Measurements from ENCODE around the gene DLG5. TPM values are rescaled to one million over a fixed set of nuclear protein-coding genes. Genes with fewer than 3 reads are reported as not detected.

The DLG5 gene
- total and polyA plus RNA-seq, 8 donors: 11.3 to 19.4 (median 13.5) TPM

- no peak for FAIRE-seq
- intact Hi-C loops (cut with DNase I): no loop called here
- WGBS, 2 donors: 92 to 94% methylated on average over 3 of the region's 3 CpGs
- no peak overlapping the region for H3K4me3 ChIP-seq
- no peak for DNase-seq
- H3K27ac ChIP-seq: no peak overlapping the region
- no peak for TF ChIP-seq CTCF (IDR thresholded peaks at IDR 0.05)
- no peaks in the 10 kb centered on the region for H3K9me3 ChIP-seq
- no peak for ATAC-seq
- H3K4me1 ChIP-seq: no peaks in the 10 kb centered on the region
- H3K27me3 ChIP-seq: no peaks in the 10 kb centered on the region
- H3K36me3 ChIP-seq: peaks cover 0 to 4% (median 0%) of the 10 kb centered on the region in 3 donors
These were observed 58.0 kb downstream of the DLG5 start for GRCh38 chr10:77868523-77868922.

- FAIRE-seq (no peak), ATAC-seq (no peak), DNase-seq (no peak)
- H3K4me1 ChIP-seq: no peaks in the 10 kb centered on the region
- H3K27ac ChIP-seq: no peak overlapping the region
- H3K36me3 ChIP-seq: peaks cover 0 to 4% (median 0%) of the 10 kb centered on the region in 3 donors
- H3K27me3 ChIP-seq: no peaks in the 10 kb centered on the region
- intact Hi-C loops (cut with DNase I): no loop called here
- WGBS, 2 donors: 73 to 75% methylated on average over 6 of the region's 6 CpGs
- TF ChIP-seq CTCF (IDR thresholded peaks at IDR 0.05): no peak
- no peak overlapping the region for H3K4me3 ChIP-seq
- no peaks in the 10 kb centered on the region for H3K9me3 ChIP-seq
These were observed 59.3 kb downstream of the DLG5 start for GRCh38 chr10:77867124-77867719.

GRCh38 chr10:77866598-77866997 is 60.0 kb downstream of the DLG5 start:
- TF ChIP-seq CTCF (IDR thresholded peaks at IDR 0.05): no peak
- no peaks in the 10 kb centered on the region for H3K27me3 ChIP-seq
- H3K4me1 ChIP-seq: no peaks in the 10 kb centered on the region
- intact Hi-C loops (cut with DNase I): no loop called here
- 89 to 90% methylated on average over 3 of the region's 3 CpGs for whole genome bisulfite sequencing, 2 donors
- ATAC-seq (no peak), DNase-seq (no peak), FAIRE-seq (no peak)
- H3K9me3 ChIP-seq: no peaks in the 10 kb centered on the region
- H3K36me3 ChIP-seq: peaks cover 0 to 4% (median 0%) of the 10 kb centered on the region in 3 donors
- no peak overlapping the region for H3K4me3 ChIP-seq
- H3K27ac ChIP-seq: no peak overlapping the region

- Histone ChIP-seq H3K27ac (no peak overlapping the region), H3K4me3 (no peak overlapping the region), H3K4me1 (no peaks in the 10 kb centered on the region), H3K36me3 (peaks cover 0 to 4% (median 0%) of the 10 kb centered on the region in 3 donors), H3K27me3 (no peaks in the 10 kb centered on the region), H3K9me3 (no peaks in the 10 kb centered on the region)
- FAIRE-seq: no peak
- DNase-seq: no peak
- 69 to 77% methylated on average over 17 of the region's 17 CpGs for WGBS, 2 donors
- no peak for TF ChIP-seq CTCF (IDR thresholded peaks at IDR 0.05)
- intact Hi-C loops (cut with DNase I): no loop called here
- peak in 3 of 4 donors; percentile 24 to 53 (median 27) for ATAC-seq
These were observed 60.8 kb downstream of the DLG5 start for GRCh38 chr10:77865580-77866324.

All from pancreas (tissue), 10 donors.